NCI-H2081 treated with DMSO at 0.1 percent for 48 hours (cell line): ENCODE data around the gene KRTAP4-2.
"Not testable (repeated sequence)": the region's sequence is repeated elsewhere in the genome, so short reads cannot be mapped to it uniquely, and the experiment has no call there.

ENCODE experiments used
- DNase-seq: peaks from one replicate; lab custom pipeline; 2025; lab: John Stamatoyannopoulos, UW

Gene KRTAP4-2

GRCh38 chr17:41177727-41178271 is at the start of gene KRTAP4-2:
Gene KRTAP4-2, minus strand, starts transcription at chr17:41178221. Its CDS starts 57 bp downstream, at chr17:41178164.
- DNase-seq = no peak

GRCh38 chr17:41226598-41227095 is 48.6 kb upstream of the KRTAP4-2 start, which contains the start of gene KRTAP9-2:
Gene KRTAP9-2, plus strand, starts transcription at chr17:41226648. Its CDS starts 7 bp downstream, at chr17:41226655.
- not testable (repeated sequence) for DNase-seq

GRCh38 chr17:41226051-41226450 is 48.0 kb upstream of the KRTAP4-2 start:
- no peak for DNase-seq

- DNase-seq = no peak
Observed at GRCh38 chr17:41223821-41224220, 45.8 kb upstream of the KRTAP4-2 start.

- DNase-seq = no peak
Observed at GRCh38 chr17:41215681-41216080, 37.7 kb upstream of the KRTAP4-2 start.

GRCh38 chr17:41212524-41213169 is 34.6 kb upstream of the KRTAP4-2 start:
- DNase-seq = no peak

- DNase-seq = no peak
Observed at GRCh38 chr17:41211845-41212466, 33.9 kb upstream of the KRTAP4-2 start.

- DNase-seq = no peak
Observed at GRCh38 chr17:41199421-41200078, 21.5 kb upstream of the KRTAP4-2 start.

- DNase-seq = no peak
Observed at GRCh38 chr17:41196068-41196467, 18.0 kb upstream of the KRTAP4-2 start.

GRCh38 chr17:41190328-41190727 is 12.3 kb upstream of the KRTAP4-2 start:
- DNase-seq = no peak

- DNase-seq = not testable (repeated sequence)
Observed at GRCh38 chr17:41189837-41190318, 11.9 kb upstream of the KRTAP4-2 start, which contains the start of gene KRTAP9-1. Gene KRTAP9-1, plus strand, starts transcription at chr17:41189887. Its CDS starts 0 bp downstream, at chr17:41189887.

- no peak for DNase-seq
Observed at GRCh38 chr17:41186872-41187271, 8.9 kb upstream of the KRTAP4-2 start.

GRCh38 chr17:41185001-41185400 is 7.0 kb upstream of the KRTAP4-2 start:
- no peak for DNase-seq

GRCh38 chr17:41184480-41184961 is 6.5 kb upstream of the KRTAP4-2 start, which contains the start of gene KRTAP4-1:
Gene KRTAP4-1, minus strand, starts transcription at chr17:41184911. Its CDS starts 57 bp downstream, at chr17:41184854.
- no peak for DNase-seq

- DNase-seq = no peak
Observed at GRCh38 chr17:41178843-41179616, 1.0 kb upstream of the KRTAP4-2 start.

- DNase-seq = no peak
Observed at GRCh38 chr17:41178341-41178740, 320 bp upstream of the KRTAP4-2 start.

- DNase-seq = no peak
Observed at GRCh38 chr17:41176744-41177387, 1.2 kb downstream of the KRTAP4-2 start.

- DNase-seq = no peak
Observed at GRCh38 chr17:41171886-41172285, 6.1 kb downstream of the KRTAP4-2 start.

- no peak for DNase-seq
Observed at GRCh38 chr17:41168121-41168520, 9.9 kb downstream of the KRTAP4-2 start, which contains the start of gene KRTAP4-3. Gene KRTAP4-3, minus strand, starts transcription at chr17:41168221. Its CDS starts 49 bp downstream, at chr17:41168172.

GRCh38 chr17:41167561-41167960 is 10.5 kb downstream of the KRTAP4-2 start:
- no peak for DNase-seq

- no peak for DNase-seq
Observed at GRCh38 chr17:41163828-41164227, 14.2 kb downstream of the KRTAP4-2 start.
